DND-41 (cell line): Measurements from ENCODE around the gene ACAP3.

Experiments
- ATAC-seq: fragments of 200-7000 bp; cut with Tn5 transposase; 3 replicates; pipeline ENCODE4 v1.9.1; 2021; ENCODE audit warnings: low read depth; ENCODE audit not compliant: insufficient read depth
- DNase-seq: peaks from one replicate; pipeline ENCODE4 v3.0.0-alpha.2; 2020
- H2AFZ ChIP-seq: 2 replicates; pipeline ENCODE4 v1.6.0; 2012; ENCODE audit warnings: low read depth, low read length
- H3K27ac ChIP-seq: 2 replicates; pipeline ENCODE4 v1.5.1; 2012; ENCODE audit warnings: low read length, inconsistent platforms
- H3K27me3 ChIP-seq: fragments of 200-600 bp; sonication (generic); 2 replicates; pipeline ENCODE4 v1.6.0; 2012; ENCODE audit warnings: low read length, mild to moderate bottlenecking, inconsistent platforms; ENCODE audit not compliant: insufficient read depth, poor library complexity
- H3K36me3 ChIP-seq: 2 replicates; pipeline ENCODE4 v1.5.1; 2012; ENCODE audit warnings: low read length, inconsistent platforms; ENCODE audit not compliant: insufficient read depth
- H3K4me1 ChIP-seq: 2 replicates; pipeline ENCODE4 v1.5.1; 2012; ENCODE audit warnings: mild to moderate bottlenecking, low read length; ENCODE audit not compliant: insufficient read depth
- H3K4me2 ChIP-seq: 2 replicates; pipeline ENCODE4 v1.6.0; 2012; ENCODE audit warnings: mild to moderate bottlenecking, moderate library complexity, low read length, inconsistent platforms; ENCODE audit not compliant: insufficient read depth
- H3K4me3 ChIP-seq, 2 experiments: fragments of 200-600 bp in 1 of 2; shearing (Covaris generic) in 1 of 2; 2 replicates each; pipeline ENCODE4 v1.5.1; 2012 to 2016; ENCODE audit warnings: inconsistent platforms in 2 of 2, low read length in 2 of 2, mild to moderate bottlenecking in 2 of 2, low read depth in 1 of 2, moderate library complexity in 1 of 2
- H3K79me2 ChIP-seq: 2 replicates; pipeline ENCODE4 v1.6.0; 2012; ENCODE audit warnings: low read length, inconsistent platforms; ENCODE audit not compliant: insufficient read depth
- H3K9ac ChIP-seq: 2 replicates; pipeline ENCODE4 v1.6.0; 2012; ENCODE audit warnings: low read depth, mild to moderate bottlenecking, inconsistent platforms, low read length, moderate library complexity
- H3K9me3 ChIP-seq: 2 replicates; pipeline ENCODE4 v1.5.1; 2012; ENCODE audit warnings: low read length, moderate library complexity, mild to moderate bottlenecking, inconsistent platforms; ENCODE audit not compliant: insufficient read depth, severe bottlenecking
- H4K20me1 ChIP-seq: 2 replicates; pipeline ENCODE4 v1.6.0; 2012; ENCODE audit warnings: low read length; ENCODE audit not compliant: insufficient read depth
- CTCF ChIP-seq: IDR thresholded peaks from 2 replicates; pipeline ENCODE4 v1.5.1; 2012; ENCODE audit warnings: borderline replicate concordance, low read length, moderate library complexity, mild to moderate bottlenecking; ENCODE audit not compliant: poor library complexity, severe bottlenecking; ENCODE audit errors: extremely low read depth
- EZH2 ChIP-seq: IDR thresholded peaks from 3 replicates; pipeline ENCODE4 v1.6.1; 2012; ENCODE audit warnings: borderline replicate concordance, low read depth, mild to moderate bottlenecking, moderate library complexity, low read length, inconsistent platforms; ENCODE audit not compliant: severe bottlenecking

ACAP3 gene

GRCh38 chr1:1319646-1319941 lies 11.9 kb upstream of the ACAP3 start:
- no peak overlapping the region for H3K9ac ChIP-seq
- peaks cover 68% of the 10 kb centered on the region for H3K36me3 ChIP-seq
- peaks cover 79% of the 10 kb centered on the region for H3K79me2 ChIP-seq
- H3K9me3 ChIP-seq, result no peaks in the 10 kb centered on the region
- no peaks in the 10 kb centered on the region for H3K27me3 ChIP-seq
- ATAC-seq (no peak), DNase-seq (no peak)
- no peak overlapping the region for H3K4me3 ChIP-seq
- H4K20me1 ChIP-seq, result peaks cover 67% of the 10 kb centered on the region
- H3K27ac ChIP-seq, result no peak overlapping the region
- TF ChIP-seq EZH2 (no peak), CTCF (no peak)
- H3K4me2 ChIP-seq, result no peak overlapping the region
- peaks cover 33% of the 10 kb centered on the region for H3K4me1 ChIP-seq
- no peak overlapping the region for H2AFZ ChIP-seq

- TF ChIP-seq EZH2, result no peak
- no peak for TF ChIP-seq CTCF
- Histone ChIP-seq H3K4me2 (no peak overlapping the region), H3K27ac (no peak overlapping the region), H2AFZ (no peak overlapping the region), H3K4me1 (peaks cover 33% of the 10 kb centered on the region), H4K20me1 (peaks cover 73% of the 10 kb centered on the region), H3K27me3 (no peaks in the 10 kb centered on the region), H3K79me2 (peaks cover 79% of the 10 kb centered on the region), H3K4me3 (no peak overlapping the region), H3K36me3 (peaks cover 74% of the 10 kb centered on the region), H3K9ac (no peak overlapping the region), H3K9me3 (no peaks in the 10 kb centered on the region)
- ATAC-seq (no peak), DNase-seq (no peak)
Observed at GRCh38 chr1:1318777-1319645, 11.3 kb upstream of the ACAP3 start.

GRCh38 chr1:1318131-1318652 lies 10.5 kb upstream of the ACAP3 start:
- H3K27ac ChIP-seq, result no peak overlapping the region
- no peak overlapping the region for H3K4me2 ChIP-seq
- H3K36me3 ChIP-seq, result peaks cover 80% of the 10 kb centered on the region

More at GRCh38 chr1:1318131-1318652, 10.5 kb upstream of the ACAP3 start:
- Histone ChIP-seq H3K79me2 (peaks cover 81% of the 10 kb centered on the region), H3K4me1 (peaks cover 28% of the 10 kb centered on the region), H3K9ac (no peak overlapping the region), H2AFZ (no peak overlapping the region), H3K9me3 (no peaks in the 10 kb centered on the region), H4K20me1 (peaks cover 76% of the 10 kb centered on the region), H3K27me3 (no peaks in the 10 kb centered on the region), H3K4me3 (no peak overlapping the region)
- ATAC-seq (no peak), DNase-seq (no peak)
- TF ChIP-seq EZH2 (no peak), CTCF (no peak)
